Fibroblast of lung (primary cell): Measurements from ENCODE around the gene RNASE8. TPM values are rescaled to one million over a fixed set of nuclear protein-coding genes. Genes with fewer than 3 reads are reported as not detected.

Source experiments
- DNase-seq, 2 donors: peaks; one replicate each; pipeline versions ENCODE4 v3.0.0 to v3.0.0-alpha.2; 2010; ENCODE audit warnings: low read depth in 2 of 2
- H2AFZ ChIP-seq: 2 replicates; pipeline ENCODE4 v1.5.1; 2012; ENCODE audit warnings: low read length, control low read depth, inconsistent platforms
- H3K27ac ChIP-seq: 2 replicates; pipeline ENCODE4 v1.5.1; 2011; ENCODE audit warnings: low read length, control low read depth; ENCODE audit not compliant: insufficient read depth
- H3K27me3 ChIP-seq: 2 replicates; pipeline ENCODE4 v1.5.1; 2011; ENCODE audit warnings: mild to moderate bottlenecking, low read length; ENCODE audit not compliant: control insufficient read depth, insufficient read depth
- H3K36me3 ChIP-seq: 2 replicates; pipeline ENCODE4 v1.5.1; 2011; ENCODE audit warnings: low read length; ENCODE audit not compliant: control insufficient read depth, insufficient read depth
- H3K4me1 ChIP-seq: 2 replicates; pipeline ENCODE4 v1.5.1; 2011; ENCODE audit warnings: low read length; ENCODE audit not compliant: control insufficient read depth, insufficient read depth; ENCODE audit errors: extremely low read depth
- H3K4me2 ChIP-seq: 2 replicates; pipeline ENCODE4 v1.5.1; 2011; ENCODE audit warnings: low read length, control low read depth; ENCODE audit not compliant: insufficient read depth; ENCODE audit errors: extremely low read depth
- H3K4me3 ChIP-seq, 4 experiments: fragments of 200-600 bp in 1 of 4; sonication (generic) in 1 of 4; replicated peaks in 1 of 4; 2 replicates each; pipeline ENCODE4 v1.5.1; 2011 to 2016; ENCODE audit warnings: low read length in 4 of 4, low read depth in 3 of 4, mild to moderate bottlenecking in 3 of 4, control low read depth in 2 of 4, inconsistent platforms in 1 of 4, mixed read lengths in 1 of 4; ENCODE audit not compliant: insufficient read depth in 1 of 4; ENCODE audit errors: control extremely low read depth in 1 of 4
- H3K79me2 ChIP-seq: 2 replicates; pipeline ENCODE4 v1.5.1; 2012; ENCODE audit warnings: mild to moderate bottlenecking, low read length, inconsistent platforms; ENCODE audit not compliant: control insufficient read depth, insufficient read depth
- H3K9ac ChIP-seq: 2 replicates; pipeline ENCODE4 v1.5.1; 2011; ENCODE audit warnings: mild to moderate bottlenecking, low read length, control low read depth; ENCODE audit not compliant: insufficient read depth
- H3K9me3 ChIP-seq: 2 replicates; pipeline ENCODE4 v1.5.1; 2012; ENCODE audit warnings: low read depth, low read length; ENCODE audit not compliant: control insufficient read depth, insufficient read depth
- H4K20me1 ChIP-seq: 2 replicates; pipeline ENCODE4 v1.5.1; 2011; ENCODE audit warnings: low read length; ENCODE audit not compliant: control insufficient read depth, insufficient read depth; ENCODE audit errors: extremely low read depth
- EZH2 ChIP-seq: IDR thresholded peaks from 2 replicates; pipeline ENCODE4 v1.5.1; 2012; ENCODE audit warnings: low read length, control low read depth, mild to moderate bottlenecking; ENCODE audit errors: missing control alignments
- polyA plus RNA-seq, 2 donors: library from polyadenylated mRNA; depleted of rRNA in 1 of 2; stranded (reverse) in 1 of 2; unstranded in 1 of 2; fragments of >200 nt; gene quantifications; 2 replicates each; pipeline ENCODE4 v1.2.1, GENCODE V29; 2011 to 2012; ENCODE audit warnings: missing spikeins in 1 of 2
- total RNA-seq: library from RNA; depleted of rRNA; stranded (reverse); fragments of >200 nt; gene quantifications from 2 replicates; pipeline ENCODE4 v1.2.1, GENCODE V29; 2014
- TF ChIP-seq, protein P1 (sequence below), 2 donors: IDR thresholded peaks in 1 of 2; conservative IDR thresholded peaks in 1 of 2; 1 replicate in 1 of 2; 2 replicates in 1 of 2; pipeline ENCODE4 v1.5.1; 2011 to 2012; ENCODE audit warnings: low read length in 2 of 2, control low read depth in 1 of 2, inconsistent platforms in 1 of 2, low read depth in 1 of 2, mild to moderate bottlenecking in 1 of 2

The RNASE8 gene
- total and polyA plus RNA-seq, 2 donors (not counting 1 experiment from before 2014, with no cell fraction given): not detected

DNA sequence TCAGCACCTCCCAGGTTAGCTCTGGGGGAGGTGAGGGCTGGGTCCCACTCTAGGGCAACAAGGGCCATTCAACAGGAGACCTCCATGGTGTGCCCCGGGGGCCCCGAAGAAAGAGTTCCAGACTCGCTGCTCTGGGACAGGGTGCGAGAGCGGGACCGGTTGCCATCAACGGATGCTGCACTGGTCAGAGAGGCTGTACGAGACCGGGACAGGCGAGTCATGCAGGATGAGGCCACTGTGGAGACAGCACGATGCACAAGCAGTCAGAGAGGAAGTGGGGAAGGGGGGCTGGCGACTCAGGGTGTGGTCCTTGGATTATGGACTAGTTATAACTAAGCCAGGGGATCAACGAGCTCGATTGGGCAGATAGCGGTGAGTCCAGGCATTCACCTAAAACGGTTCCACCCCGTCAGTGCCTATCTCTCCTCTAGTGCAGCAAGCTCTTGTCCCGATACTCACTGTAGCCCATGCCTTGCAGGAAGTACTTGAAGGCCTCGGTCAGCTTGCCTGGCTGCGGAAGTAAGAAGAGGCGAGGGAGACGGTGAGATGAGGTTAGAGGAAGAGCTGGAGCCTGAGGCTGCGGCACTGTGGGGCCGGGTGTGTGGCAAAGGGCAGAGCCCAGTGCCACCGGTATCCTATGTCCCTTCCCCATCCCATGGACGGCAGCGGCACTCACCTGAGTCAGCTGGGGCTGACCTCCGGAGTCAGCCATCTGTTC lies 39.9 kb upstream of the RNASE8 start:
- H3K79me2 ChIP-seq: no peaks in the 10 kb centered on the region
- no peak for DNase-seq
- H3K4me1 ChIP-seq: no peaks in the 10 kb centered on the region
- H3K27me3 ChIP-seq: peaks cover 25% of the 10 kb centered on the region
- no peak overlapping the region for H2AFZ ChIP-seq
- no peak overlapping the region for H3K4me2 ChIP-seq
- no peaks in the 10 kb centered on the region for H4K20me1 ChIP-seq
- no peaks in the 10 kb centered on the region for H3K9me3 ChIP-seq
- H3K27ac ChIP-seq: no peak overlapping the region
- TF ChIP-seq, protein P1, sequence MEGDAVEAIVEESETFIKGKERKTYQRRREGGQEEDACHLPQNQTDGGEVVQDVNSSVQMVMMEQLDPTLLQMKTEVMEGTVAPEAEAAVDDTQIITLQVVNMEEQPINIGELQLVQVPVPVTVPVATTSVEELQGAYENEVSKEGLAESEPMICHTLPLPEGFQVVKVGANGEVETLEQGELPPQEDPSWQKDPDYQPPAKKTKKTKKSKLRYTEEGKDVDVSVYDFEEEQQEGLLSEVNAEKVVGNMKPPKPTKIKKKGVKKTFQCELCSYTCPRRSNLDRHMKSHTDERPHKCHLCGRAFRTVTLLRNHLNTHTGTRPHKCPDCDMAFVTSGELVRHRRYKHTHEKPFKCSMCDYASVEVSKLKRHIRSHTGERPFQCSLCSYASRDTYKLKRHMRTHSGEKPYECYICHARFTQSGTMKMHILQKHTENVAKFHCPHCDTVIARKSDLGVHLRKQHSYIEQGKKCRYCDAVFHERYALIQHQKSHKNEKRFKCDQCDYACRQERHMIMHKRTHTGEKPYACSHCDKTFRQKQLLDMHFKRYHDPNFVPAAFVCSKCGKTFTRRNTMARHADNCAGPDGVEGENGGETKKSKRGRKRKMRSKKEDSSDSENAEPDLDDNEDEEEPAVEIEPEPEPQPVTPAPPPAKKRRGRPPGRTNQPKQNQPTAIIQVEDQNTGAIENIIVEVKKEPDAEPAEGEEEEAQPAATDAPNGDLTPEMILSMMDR (conservative IDR thresholded peaks at IDR 0.05 in 1 of 2, IDR thresholded peaks at IDR 0.05 in 1 of 2; ENCODE audit: low read depth in 1 of 2, low read length in 2 of 2): no peak
- TF ChIP-seq EZH2: no peak
- no peak overlapping the region for H3K9ac ChIP-seq
- no peaks in the 10 kb centered on the region for H3K36me3 ChIP-seq
- no peak overlapping the region for H3K4me3 ChIP-seq

DNA sequence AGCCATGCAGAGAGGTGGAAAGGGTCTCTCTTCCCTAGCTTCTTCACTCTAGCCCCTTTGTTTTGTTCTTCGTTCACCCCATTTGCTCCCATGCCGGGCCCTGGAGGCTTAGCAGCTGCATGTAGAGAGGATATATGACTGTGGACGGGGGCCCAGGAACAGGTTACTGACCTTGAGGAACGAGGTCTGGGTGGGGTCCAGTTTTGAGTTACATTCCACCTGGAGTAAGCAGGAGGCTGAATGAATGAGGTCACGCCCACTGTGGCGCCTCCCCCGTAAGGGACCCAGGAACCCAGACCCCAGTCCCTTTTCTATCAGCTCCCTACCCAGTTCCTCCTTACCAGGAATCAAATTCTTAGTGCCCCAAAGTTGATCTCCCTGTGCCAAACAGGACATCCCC lies 39.3 kb upstream of the RNASE8 start:
- H3K27ac ChIP-seq: no peak overlapping the region
- no peaks in the 10 kb centered on the region for H4K20me1 ChIP-seq
- no peak overlapping the region for H3K4me3 ChIP-seq
- no peak overlapping the region for H2AFZ ChIP-seq
- no peak overlapping the region for H3K9ac ChIP-seq
- H3K4me2 ChIP-seq: no peak overlapping the region
- TF ChIP-seq EZH2: no peak
- TF ChIP-seq, protein P1 (conservative IDR thresholded peaks at IDR 0.05 in 1 of 2, IDR thresholded peaks at IDR 0.05 in 1 of 2; ENCODE audit: low read depth in 1 of 2, low read length in 2 of 2): no peak
- H3K4me1 ChIP-seq: no peaks in the 10 kb centered on the region
- peaks cover 27% of the 10 kb centered on the region for H3K27me3 ChIP-seq
- no peak for DNase-seq
- H3K36me3 ChIP-seq: no peaks in the 10 kb centered on the region
- H3K9me3 ChIP-seq: no peaks in the 10 kb centered on the region
- no peaks in the 10 kb centered on the region for H3K79me2 ChIP-seq

DNA sequence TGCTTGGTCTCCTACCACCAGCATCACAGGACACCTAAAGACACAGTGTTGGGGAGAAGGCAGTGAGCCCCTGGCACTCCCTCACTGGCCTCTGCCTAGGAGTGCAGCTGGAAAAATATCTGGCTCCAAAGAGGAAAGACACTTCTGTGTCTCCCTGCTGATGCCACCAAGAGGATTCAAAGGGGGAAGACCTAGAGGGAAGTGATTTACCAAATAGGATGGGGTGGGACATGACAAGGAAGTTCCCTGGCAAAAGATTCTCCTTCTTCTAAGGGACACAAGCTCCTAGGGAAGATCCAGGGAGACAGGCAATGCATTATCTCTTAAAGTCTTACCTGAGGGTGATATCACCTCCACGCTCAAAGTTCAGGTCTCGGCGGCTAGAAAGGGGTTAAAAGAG lies 38.8 kb upstream of the RNASE8 start:
- Histone ChIP-seq H4K20me1 (no peaks in the 10 kb centered on the region), H3K27ac (no peak overlapping the region), H3K36me3 (no peaks in the 10 kb centered on the region), H3K4me2 (no peak overlapping the region), H3K27me3 (peaks cover 32% of the 10 kb centered on the region), H2AFZ (no peak overlapping the region), H3K4me3 (no peak overlapping the region), H3K9me3 (no peaks in the 10 kb centered on the region), H3K4me1 (no peaks in the 10 kb centered on the region), H3K79me2 (no peaks in the 10 kb centered on the region), H3K9ac (no peak overlapping the region)
- TF ChIP-seq, protein P1 (conservative IDR thresholded peaks at IDR 0.05 in 1 of 2, IDR thresholded peaks at IDR 0.05 in 1 of 2; ENCODE audit: low read depth in 1 of 2, low read length in 2 of 2): no peak
- TF ChIP-seq EZH2: no peak
- DNase-seq: no peak
